Measurements from ENCODE around the gene CCDC60.

The CCDC60 gene

DNA sequence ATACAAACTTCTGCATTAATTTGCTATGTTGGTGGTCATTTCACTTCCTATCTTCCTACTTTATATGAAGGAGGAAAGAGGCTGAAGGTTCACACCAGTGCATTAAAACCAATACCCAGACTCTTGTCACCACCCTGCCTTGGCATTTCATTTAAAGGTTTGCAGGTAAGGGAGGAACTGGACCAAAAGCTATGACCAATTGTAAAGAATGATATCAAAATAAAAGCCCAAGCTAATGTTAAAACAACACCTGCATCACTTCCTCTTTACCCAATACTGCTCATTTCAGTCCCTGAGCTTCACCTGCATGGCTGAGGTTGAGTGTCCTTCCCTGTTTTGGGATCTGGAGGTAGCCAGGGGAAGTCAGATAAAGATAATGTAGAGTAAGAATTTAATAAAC, 211.8 kb downstream of the CCDC60 start:
- DNase-seq: no peak

DNA sequence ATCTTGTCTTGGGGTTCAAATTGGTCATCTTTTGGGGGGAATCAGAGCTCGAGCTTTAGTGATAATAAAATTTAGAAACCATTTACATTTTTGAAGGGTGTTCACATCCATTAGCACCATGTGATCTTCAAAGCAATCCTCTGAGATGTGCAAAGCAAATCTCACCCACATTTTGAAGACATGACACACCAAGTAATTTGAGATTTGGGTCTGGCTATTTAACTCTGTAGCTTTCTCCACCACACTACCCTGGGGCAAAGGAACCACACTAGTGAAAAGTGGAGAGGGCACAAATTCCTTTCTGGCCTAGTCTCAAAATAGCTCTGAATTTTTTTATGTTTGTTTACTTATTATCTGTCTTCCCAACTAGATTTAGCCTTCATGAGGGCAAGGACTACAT, 212.5 kb downstream of the CCDC60 start:
- DNase-seq: no peak

DNA sequence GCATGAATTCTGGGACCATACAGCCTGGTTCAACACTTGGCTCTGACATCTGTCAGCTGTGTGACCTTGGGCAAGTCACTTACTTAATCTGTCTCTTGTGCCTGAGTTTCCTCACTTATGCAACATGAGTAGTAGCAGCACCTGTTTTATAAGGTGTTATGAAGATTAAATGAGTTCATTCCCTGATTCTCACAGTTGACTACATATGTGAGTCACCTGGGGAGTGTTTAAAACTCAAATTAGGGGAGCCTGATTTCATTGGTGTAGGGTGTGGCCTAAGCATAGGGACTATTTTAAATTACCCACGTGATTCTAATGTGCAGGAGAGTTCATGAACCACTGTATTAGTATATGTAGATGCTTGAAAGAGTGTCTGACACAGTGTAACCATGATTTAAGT, 222.3 kb downstream of the CCDC60 start:
- no peak for DNase-seq

- no peak for DNase-seq
Measured at GRCh38 chr12:119565404-119565803, 230.9 kb downstream of the CCDC60 start.

- DNase-seq: no peak
Measured at GRCh38 chr12:119570771-119571170, 236.2 kb downstream of the CCDC60 start.

GRCh38 chr12:119573086-119573485, 238.6 kb downstream of the CCDC60 start:
- no peak for DNase-seq

GRCh38 chr12:119574255-119574654, 239.7 kb downstream of the CCDC60 start:
- no peak for DNase-seq

DNA sequence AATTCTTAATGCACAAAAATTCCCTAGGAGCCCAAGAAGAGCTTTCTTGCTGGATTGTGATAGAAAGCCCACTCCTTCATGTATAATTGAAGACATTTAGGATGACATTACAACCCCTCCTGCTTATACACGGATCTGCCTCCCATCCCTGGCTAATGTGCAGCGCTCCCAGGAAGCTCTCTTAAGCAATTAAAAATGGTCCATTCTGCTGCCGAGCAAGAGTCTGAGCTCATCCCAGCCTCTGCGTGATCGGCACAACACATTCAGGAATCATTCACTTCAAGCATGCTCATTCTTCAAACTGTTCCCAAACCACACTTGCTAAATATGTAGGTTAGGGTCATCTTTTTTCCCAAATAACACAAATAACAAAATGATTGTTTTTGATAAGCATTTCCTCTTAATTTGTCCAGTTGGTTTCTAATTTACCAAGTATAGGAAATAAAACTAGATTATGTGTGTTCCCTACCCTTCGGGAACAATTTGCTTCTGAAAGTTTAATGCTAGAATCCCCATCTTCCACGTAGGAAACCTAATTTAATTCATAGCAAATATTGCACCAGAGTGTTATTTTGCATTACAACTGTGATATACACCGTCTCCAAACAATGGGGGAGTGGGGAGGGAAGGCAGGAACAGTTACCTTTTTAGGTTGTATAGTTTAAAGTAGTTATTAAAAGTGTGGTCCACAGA, 241.7 kb downstream of the CCDC60 start:
- DNase-seq: no peak

GRCh38 chr12:119576915-119577314, 242.4 kb downstream of the CCDC60 start:
- DNase-seq: no peak

DNA sequence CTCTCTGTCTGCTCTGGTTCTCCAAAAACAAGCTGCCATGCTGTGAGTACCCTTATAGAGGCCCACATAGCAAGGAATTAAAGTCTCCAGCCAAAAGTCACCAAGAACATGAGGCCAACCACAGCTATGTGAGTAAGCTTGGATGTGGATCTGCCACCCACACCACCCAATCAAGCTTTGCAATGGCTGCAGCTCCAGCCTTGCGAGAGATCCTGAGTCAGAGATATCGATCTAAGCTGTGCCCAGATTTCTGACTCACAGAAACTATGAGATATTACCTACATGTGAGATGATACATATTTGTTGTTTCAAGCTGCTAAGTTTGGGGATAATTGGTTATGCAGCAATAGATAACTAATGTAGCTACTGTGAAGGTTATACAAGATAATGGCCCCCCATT, 243.6 kb downstream of the CCDC60 start:
- no peak for DNase-seq

DNA sequence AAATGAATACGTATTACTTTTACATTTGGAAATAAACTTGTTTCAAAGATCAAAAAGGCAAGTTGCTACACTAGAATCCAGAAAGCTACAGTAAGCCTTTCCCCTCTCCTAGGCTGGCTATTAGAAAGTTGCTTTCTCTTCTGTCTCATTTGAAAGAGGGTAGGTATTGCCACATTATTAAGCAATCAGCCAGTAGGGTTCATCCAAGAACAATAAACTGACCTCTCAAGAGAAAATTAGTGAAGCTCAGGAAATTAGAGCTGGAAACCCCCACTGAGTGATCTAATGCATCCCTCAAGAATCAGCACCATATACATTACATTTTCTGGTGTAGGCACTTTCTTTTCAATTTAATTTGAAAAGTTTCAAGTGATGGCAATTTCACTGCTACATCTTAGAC, 254.6 kb downstream of the CCDC60 start:
- DNase-seq: no peak

- DNase-seq: no peak
Measured at GRCh38 chr12:119589634-119590033, 255.1 kb downstream of the CCDC60 start.
